Neural progenitor cell (in vitro differentiated cells): Measurements from ENCODE around the gene TMEM250. TPM values are rescaled to one million over a fixed set of nuclear protein-coding genes. Genes with fewer than 3 reads are reported as not detected.

Experiments used
- DNase-seq: peaks from one replicate; pipeline ENCODE4 v3.0.0-alpha.2; 2016; ENCODE audit warnings: low spot score
- H2AFZ ChIP-seq: fragments of 200-600 bp; sonication (generic); replicated peaks from 2 replicates; pipeline ENCODE4 v1.6.1; 2016; ENCODE audit warnings: antibody characterized with exemption
- H3F3A ChIP-seq: fragments of 200-600 bp; sonication (generic); 2 replicates; pipeline ENCODE4 v1.6.1; 2016; ENCODE audit warnings: antibody characterized with exemption, low read depth
- H3K27ac ChIP-seq: fragments of 200-600 bp; sonication (generic); 2 replicates; pipeline ENCODE4 v1.5.1; 2016; ENCODE audit warnings: mild to moderate bottlenecking
- H3K27me3 ChIP-seq: fragments of 200-600 bp; sonication (generic); 2 replicates; pipeline ENCODE4 v1.6.1; 2016; ENCODE audit warnings: mild to moderate bottlenecking, moderate library complexity
- H3K36me3 ChIP-seq: fragments of 200-600 bp; sonication (generic); 2 replicates; pipeline ENCODE4 v1.5.1; 2016
- H3K4me1 ChIP-seq: fragments of 200-600 bp; sonication (generic); 2 replicates; pipeline ENCODE4 v1.6.1; 2016; ENCODE audit warnings: mixed run types
- H3K4me2 ChIP-seq: fragments of 200-600 bp; sonication (generic); 2 replicates; pipeline ENCODE4 v1.6.1; 2016
- H3K4me3 ChIP-seq: fragments of 200-600 bp; sonication (generic); 2 replicates; pipeline ENCODE4 v1.5.1; 2016
- H3K79me2 ChIP-seq: fragments of 200-600 bp; sonication (generic); 2 replicates; pipeline ENCODE4 v1.6.1; 2016; ENCODE audit warnings: low read depth
- H3K9ac ChIP-seq: fragments of 200-600 bp; sonication (generic); 2 replicates; pipeline ENCODE4 v1.6.1; 2016
- H3K9me3 ChIP-seq: fragments of 200-600 bp; sonication (generic); 2 replicates; pipeline ENCODE4 v1.5.1; 2016; ENCODE audit warnings: low read depth
- H4K20me1 ChIP-seq: fragments of 200-600 bp; sonication (generic); 2 replicates; pipeline ENCODE4 v1.6.1; 2016; ENCODE audit warnings: low read depth
- H3K27ac Mint-ChIP-seq: 3 replicates; pipeline ENCODE4 v1.8.0; 2021; ENCODE audit warnings: mixed read lengths
- H3K27me3 Mint-ChIP-seq: 2 replicates; pipeline ENCODE4 v1.8.0; 2022; ENCODE audit warnings: low read depth, mild to moderate bottlenecking, inconsistent platforms, moderate library complexity, mixed read lengths; ENCODE audit not compliant: insufficient read depth
- H3K36me3 Mint-ChIP-seq: 3 replicates; pipeline ENCODE4 v1.8.0; 2021; ENCODE audit warnings: mixed read lengths
- H3K4me1 Mint-ChIP-seq: 3 replicates; pipeline ENCODE4 v1.8.0; 2021; ENCODE audit warnings: mixed read lengths
- H3K4me3 Mint-ChIP-seq: 3 replicates; pipeline ENCODE4 v1.8.0; 2021; ENCODE audit warnings: mild to moderate bottlenecking, moderate library complexity, mixed read lengths
- H3K9me3 Mint-ChIP-seq: 3 replicates; pipeline ENCODE4 v1.8.0; 2020; ENCODE audit warnings: mixed read lengths
- CTCF ChIP-seq: fragments of 200-600 bp; sonication (generic); IDR thresholded peaks from 2 replicates; pipeline ENCODE4 v1.5.1; 2017; ENCODE audit warnings: antibody characterized with exemption, mild to moderate bottlenecking
- EZH2 ChIP-seq: fragments of 200-600 bp; sonication (generic); IDR thresholded peaks from 2 replicates; pipeline ENCODE4 v1.6.1; 2017; ENCODE audit warnings: antibody characterized with exemption, mild to moderate bottlenecking, moderate library complexity
- EZH2phosphoT487 ChIP-seq: fragments of 200-600 bp; sonication (generic); IDR thresholded peaks from 2 replicates; pipeline ENCODE4 v1.6.1; 2017; ENCODE audit warnings: antibody characterized with exemption
- total RNA-seq: library from RNA; depleted of rRNA; stranded (reverse); fragments of >200 nt; gene quantifications from 2 replicates; pipeline ENCODE4 v1.2.3, GENCODE V29; 2015; ENCODE audit warnings: low replicate concordance

TMEM250 gene
- total RNA-seq, 1 donor from 2014 or later, result 16.3 TPM

- H3K79me2 ChIP-seq, result peaks cover 20% of the 10 kb centered on the region
- H3K4me2 ChIP-seq, result no peak overlapping the region
- peaks cover 7% of the 10 kb centered on the region for H4K20me1 ChIP-seq
- Mint-ChIP-seq H3K36me3 (no peaks in the 10 kb centered on the region), H3K9me3 (peaks cover 6% of the 10 kb centered on the region), H3K4me3 (peak overlapping the region; percentile 86), H3K4me1 (peaks cover 3% of the 10 kb centered on the region), H3K27me3 (peaks cover 13% of the 10 kb centered on the region), H3K27ac (no peak overlapping the region)
- H3K27ac ChIP-seq, result no peak overlapping the region
- H3K9ac ChIP-seq, result no peak overlapping the region
- no peaks in the 10 kb centered on the region for H3K9me3 ChIP-seq
- no peak for TF ChIP-seq EZH2
- no peak for TF ChIP-seq EZH2phosphoT487
- no peak for TF ChIP-seq CTCF
- H3K27me3 ChIP-seq, result peaks cover 7% of the 10 kb centered on the region
- H3K4me3 ChIP-seq, result no peak overlapping the region
- peaks cover 16% of the 10 kb centered on the region for H3F3A ChIP-seq
- H3K4me1 ChIP-seq, result peaks cover 7% of the 10 kb centered on the region
- no peak overlapping the region for H2AFZ ChIP-seq
- no peaks in the 10 kb centered on the region for H3K36me3 ChIP-seq
- no peak for DNase-seq
Measured at GRCh38 chr9:136120438-136120844, 1.8 kb upstream of the TMEM250 start.

DNA sequence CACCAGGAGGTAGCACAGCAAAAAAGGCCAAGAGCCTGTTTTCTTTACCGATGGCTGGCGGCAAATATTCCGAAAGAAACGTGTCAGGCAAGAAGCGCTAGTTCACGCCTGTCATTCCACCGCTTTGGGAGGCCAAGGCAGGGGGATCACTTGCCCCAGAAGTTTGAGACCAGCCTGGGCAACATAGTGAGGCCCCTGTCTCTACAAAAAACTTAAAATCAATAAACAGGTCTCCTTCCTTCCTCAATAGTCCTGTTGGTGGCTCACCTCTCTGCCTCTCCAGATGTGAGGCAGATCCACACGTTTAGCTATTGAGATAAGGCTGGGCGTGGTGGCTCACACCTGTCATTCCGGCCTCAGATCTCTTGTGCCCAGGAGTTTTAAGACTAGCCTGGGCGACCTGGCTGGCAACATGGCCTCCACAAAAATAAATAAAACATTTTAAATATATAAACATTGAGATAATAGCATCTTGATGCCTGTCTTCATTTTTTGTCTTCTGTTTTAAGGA is 1.3 kb upstream of the TMEM250 start:
- Histone ChIP-seq H4K20me1 (peaks cover 7% of the 10 kb centered on the region), H3K27me3 (peaks cover 7% of the 10 kb centered on the region), H3K27ac (no peak overlapping the region)

GRCh38 chr9:136119061-136119882 is 597 bp upstream of the TMEM250 start:
- Histone ChIP-seq H3K79me2 (peaks cover 20% of the 10 kb centered on the region), H3K9me3 (no peaks in the 10 kb centered on the region), H2AFZ (peak overlapping the region; percentile 45), H4K20me1 (peaks cover 7% of the 10 kb centered on the region), H3K36me3 (no peaks in the 10 kb centered on the region), H3K4me2 (peak overlapping the region; percentile 92), H3F3A (peaks cover 16% of the 10 kb centered on the region), H3K4me3 (peak overlapping the region; percentile 89), H3K27me3 (peaks cover 7% of the 10 kb centered on the region), H3K27ac (no peak overlapping the region), H3K4me1 (peaks cover 7% of the 10 kb centered on the region), H3K9ac (no peak overlapping the region)
- Mint-ChIP-seq H3K9me3 (no peaks in the 10 kb centered on the region), H3K4me1 (peaks cover 3% of the 10 kb centered on the region), H3K27me3 (peaks cover 6% of the 10 kb centered on the region), H3K36me3 (peaks cover 2% of the 10 kb centered on the region), H3K27ac (no peak overlapping the region), H3K4me3 (peak overlapping the region; percentile 86)
- TF ChIP-seq EZH2 (no peak), CTCF (no peak)
- DNase-seq, result peak; percentile 51

More for the DNA sequence above, 1.3 kb upstream of the TMEM250 start:
- Histone ChIP-seq H2AFZ (no peak overlapping the region), H3K79me2 (peaks cover 20% of the 10 kb centered on the region), H3K36me3 (no peaks in the 10 kb centered on the region), H3K4me2 (peak overlapping the region; percentile 92), H3K9ac (no peak overlapping the region), H3K4me1 (peaks cover 7% of the 10 kb centered on the region), H3K9me3 (no peaks in the 10 kb centered on the region), H3F3A (peaks cover 16% of the 10 kb centered on the region), H3K4me3 (peak overlapping the region; percentile 89)
- TF ChIP-seq EZH2phosphoT487 (no peak), EZH2 (no peak), CTCF (no peak)
- DNase-seq, result no peak
- Mint-ChIP-seq H3K9me3 (peaks cover 1% of the 10 kb centered on the region), H3K4me3 (peak overlapping the region; percentile 86), H3K27me3 (peaks cover 8% of the 10 kb centered on the region), H3K4me1 (peaks cover 3% of the 10 kb centered on the region), H3K27ac (no peak overlapping the region), H3K36me3 (no peaks in the 10 kb centered on the region)
